NCI-H748 (cell line): ENCODE results near the gene KLHL29.

Experiments
- DNase-seq: peaks from one replicate; lab custom pipeline; 2025; ENCODE audit not compliant: unreplicated experiment; lab: John Stamatoyannopoulos, UW

Gene KLHL29

GRCh38 chr2:23468474-23469141, 83.6 kb downstream of the KLHL29 start:
- no peak for DNase-seq

- no peak for DNase-seq
Observed at GRCh38 chr2:23469142-23469540, 84.2 kb downstream of the KLHL29 start.

GRCh38 chr2:23475036-23475435, 90.1 kb downstream of the KLHL29 start:
- DNase-seq: no peak

- no peak for DNase-seq
Observed at GRCh38 chr2:23475473-23475872, 90.5 kb downstream of the KLHL29 start.

- DNase-seq: no peak
Observed at GRCh38 chr2:23476786-23477185, 91.8 kb downstream of the KLHL29 start.

GRCh38 chr2:23477392-23477791, 92.4 kb downstream of the KLHL29 start:
- no peak for DNase-seq

GRCh38 chr2:23478087-23478932, 93.3 kb downstream of the KLHL29 start:
- no peak for DNase-seq

GRCh38 chr2:23478933-23479683, 94.1 kb downstream of the KLHL29 start:
- DNase-seq: no peak

GRCh38 chr2:23480957-23481797, 96.2 kb downstream of the KLHL29 start:
- DNase-seq: peak; percentile 26

GRCh38 chr2:23482188-23482587, 97.2 kb downstream of the KLHL29 start:
- no peak for DNase-seq

- no peak for DNase-seq
Observed at GRCh38 chr2:23482607-23483006, 97.6 kb downstream of the KLHL29 start.

GRCh38 chr2:23483791-23484190, 98.8 kb downstream of the KLHL29 start:
- no peak for DNase-seq

- DNase-seq: peak; percentile 87
Observed at GRCh38 chr2:23484275-23484674, 99.3 kb downstream of the KLHL29 start.

GRCh38 chr2:23484767-23485166, 99.8 kb downstream of the KLHL29 start:
- no peak for DNase-seq

- DNase-seq: peak; percentile 8
Observed at GRCh38 chr2:23485261-23485660, 100.3 kb downstream of the KLHL29 start.

GRCh38 chr2:23485841-23486683, 101.1 kb downstream of the KLHL29 start:
- no peak for DNase-seq

- DNase-seq: no peak
Observed at GRCh38 chr2:23486684-23487075, 101.7 kb downstream of the KLHL29 start.

GRCh38 chr2:23487735-23488492, 102.9 kb downstream of the KLHL29 start:
- DNase-seq: no peak

- DNase-seq: no peak
Observed at GRCh38 chr2:23488584-23488983, 103.6 kb downstream of the KLHL29 start.
